ENCODE results near the gene MACC1.
"Not testable (repeated sequence)": the region's sequence is repeated elsewhere in the genome, so short reads cannot be mapped to it uniquely, and the experiment has no call there.

The MACC1 gene

DNA sequence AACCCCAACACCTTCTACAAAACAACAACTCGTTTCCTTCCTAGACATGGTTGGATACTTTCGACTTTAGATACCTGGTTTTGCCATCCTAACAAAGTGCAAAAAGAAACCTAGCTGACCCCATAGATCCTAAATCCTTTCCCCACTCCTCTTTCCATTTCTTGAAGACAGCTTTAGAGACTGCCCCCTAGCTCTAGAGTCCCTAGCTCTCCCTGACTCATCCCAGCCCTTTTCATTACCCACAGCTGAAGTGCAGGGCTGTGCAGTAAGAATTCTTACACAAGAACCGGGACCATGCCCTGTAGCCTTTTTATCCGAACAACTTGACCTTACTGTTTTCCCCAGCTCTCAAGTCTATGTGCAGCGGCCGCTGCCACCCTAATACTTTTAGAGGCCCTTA, 93.1 kb downstream of the MACC1 start:
- not testable (repeated sequence) for DNase-seq

DNA sequence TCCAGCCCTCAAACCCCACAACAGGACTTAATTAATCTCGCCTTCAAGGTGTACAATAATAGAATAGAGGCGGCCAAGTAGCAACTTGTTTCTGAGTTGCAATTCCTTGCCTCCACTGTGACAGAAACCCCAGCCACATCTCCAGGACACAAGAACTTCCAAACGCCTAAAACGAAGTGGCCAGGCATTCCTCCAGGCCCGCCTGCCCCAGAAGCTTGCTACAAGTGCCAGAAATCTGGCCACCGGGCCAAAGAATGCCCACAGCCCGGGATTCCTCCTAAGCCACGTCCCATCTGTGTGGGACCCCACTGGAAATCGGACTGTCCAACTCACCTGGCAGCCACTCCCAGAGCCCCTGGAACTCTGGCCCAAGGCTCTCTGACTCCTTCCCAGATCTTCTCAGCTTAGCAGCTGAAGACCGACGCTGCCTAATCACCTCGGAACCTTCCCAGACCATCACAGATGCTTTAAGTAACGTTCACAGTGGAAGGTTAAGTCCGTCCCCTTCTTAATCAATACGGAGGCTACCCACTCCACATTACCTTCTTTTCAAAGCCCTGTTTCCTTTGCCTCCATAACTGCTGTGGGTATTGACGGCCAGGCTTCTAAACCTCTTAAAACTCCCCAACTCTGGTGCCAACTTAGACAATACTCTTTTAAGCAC, 94.4 kb downstream of the MACC1 start:
- not testable (repeated sequence) for DNase-seq

DNA sequence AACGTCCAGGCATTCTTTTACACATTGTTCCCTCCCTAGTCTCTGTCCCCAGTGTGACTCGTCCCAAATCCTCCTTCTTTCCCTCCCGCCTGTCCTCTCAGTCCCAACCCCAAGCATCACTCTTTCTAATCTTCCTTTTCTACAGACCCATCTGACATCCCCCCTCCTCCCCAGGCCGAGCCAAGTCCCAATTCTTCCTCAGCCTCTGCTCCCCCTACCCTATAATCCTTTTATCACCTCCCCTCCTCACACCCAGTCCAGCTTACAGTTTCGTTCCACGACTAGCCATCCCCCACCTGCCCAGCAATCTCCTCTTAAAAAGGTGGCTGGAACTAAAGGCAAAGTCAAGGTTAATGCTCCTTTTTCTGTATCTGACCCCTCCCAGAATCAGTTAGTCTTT, 95.1 kb downstream of the MACC1 start:
- no peak for DNase-seq

DNA sequence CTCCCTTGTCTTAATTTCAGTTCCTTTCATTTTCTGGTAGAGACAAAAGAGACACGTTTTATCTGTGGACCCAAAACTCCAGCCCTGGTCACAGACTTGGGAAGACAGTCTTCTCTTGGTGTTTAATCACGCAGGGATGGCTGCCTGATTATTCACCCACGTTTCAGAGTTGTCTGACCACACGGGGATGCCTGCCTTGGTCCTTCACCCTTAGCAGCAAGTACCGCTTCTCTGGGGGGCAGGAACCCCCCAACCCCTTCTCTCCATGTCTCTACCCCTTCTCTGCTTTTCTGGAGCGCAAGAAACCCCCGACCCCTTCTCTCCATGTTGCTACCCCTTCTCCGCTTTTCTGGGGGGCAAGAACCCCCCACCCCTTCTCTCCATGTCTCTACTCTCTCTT, 95.8 kb downstream of the MACC1 start:
- no peak for DNase-seq

DNA sequence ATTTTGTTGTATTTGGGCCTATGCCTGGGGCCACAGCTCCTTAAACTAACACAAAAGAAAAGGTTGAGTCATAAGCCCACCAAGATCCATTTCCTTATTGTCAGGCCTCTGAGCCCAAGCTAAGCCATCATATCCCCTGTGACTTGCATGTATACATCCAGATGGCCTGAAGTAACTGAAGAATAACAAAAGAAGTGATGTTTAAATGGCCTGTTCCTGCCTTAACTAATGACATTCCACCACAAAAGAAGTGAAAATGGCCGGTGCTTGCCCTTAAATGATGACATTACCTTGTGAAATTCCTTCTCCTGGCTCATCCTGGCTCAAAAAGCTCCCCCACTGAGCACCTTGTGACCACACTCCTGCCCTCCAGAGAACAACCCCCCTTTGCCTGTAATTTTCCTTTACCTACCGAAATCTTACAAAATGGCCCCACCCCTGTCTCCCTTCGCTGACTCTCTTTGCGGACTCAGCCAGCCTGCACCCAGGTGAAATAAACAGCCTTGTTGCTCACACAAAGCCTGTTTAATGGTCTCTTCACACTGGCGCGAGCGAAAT, 96.5 kb downstream of the MACC1 start:
- DNase-seq: not testable (repeated sequence)

DNA sequence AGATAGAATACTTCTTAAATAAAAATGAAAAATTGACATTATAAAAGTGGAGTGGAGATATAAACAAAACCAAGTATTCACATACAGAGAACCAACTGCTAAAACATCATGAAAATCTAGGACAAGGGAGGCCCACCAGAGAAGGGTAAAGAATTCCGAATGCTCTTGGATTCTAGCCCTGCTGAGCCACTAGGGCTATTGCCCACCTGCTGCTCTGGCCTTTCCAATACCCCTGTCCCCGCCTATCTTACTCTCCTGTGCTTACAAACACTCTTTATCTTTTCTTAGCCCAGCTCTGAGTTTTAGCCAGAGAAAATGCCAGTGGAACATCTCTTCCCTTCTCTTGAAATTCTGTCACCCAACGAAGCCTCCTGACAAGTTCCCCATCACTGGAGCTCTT, 100.3 kb downstream of the MACC1 start:
- no peak for DNase-seq

DNA sequence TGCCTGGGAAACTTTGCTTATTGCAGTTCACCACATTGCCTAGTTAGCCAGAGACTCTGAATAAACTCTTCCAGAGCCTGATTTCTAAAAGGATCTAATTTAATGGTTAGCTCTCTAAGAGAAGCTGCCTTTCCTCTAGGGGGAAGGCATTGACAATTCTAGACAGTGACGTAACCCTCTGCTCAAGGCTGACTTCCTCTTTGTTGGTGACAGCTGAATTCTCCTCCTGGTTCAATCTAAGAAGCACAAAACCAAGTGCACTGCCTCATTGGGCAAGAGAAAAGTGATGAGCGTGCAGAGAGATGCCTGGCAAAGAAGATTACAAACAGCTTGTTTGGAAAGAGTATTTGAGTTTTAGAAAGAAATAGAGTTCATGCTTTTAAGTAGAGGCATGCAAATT, 102.7 kb downstream of the MACC1 start:
- DNase-seq: no peak

DNA sequence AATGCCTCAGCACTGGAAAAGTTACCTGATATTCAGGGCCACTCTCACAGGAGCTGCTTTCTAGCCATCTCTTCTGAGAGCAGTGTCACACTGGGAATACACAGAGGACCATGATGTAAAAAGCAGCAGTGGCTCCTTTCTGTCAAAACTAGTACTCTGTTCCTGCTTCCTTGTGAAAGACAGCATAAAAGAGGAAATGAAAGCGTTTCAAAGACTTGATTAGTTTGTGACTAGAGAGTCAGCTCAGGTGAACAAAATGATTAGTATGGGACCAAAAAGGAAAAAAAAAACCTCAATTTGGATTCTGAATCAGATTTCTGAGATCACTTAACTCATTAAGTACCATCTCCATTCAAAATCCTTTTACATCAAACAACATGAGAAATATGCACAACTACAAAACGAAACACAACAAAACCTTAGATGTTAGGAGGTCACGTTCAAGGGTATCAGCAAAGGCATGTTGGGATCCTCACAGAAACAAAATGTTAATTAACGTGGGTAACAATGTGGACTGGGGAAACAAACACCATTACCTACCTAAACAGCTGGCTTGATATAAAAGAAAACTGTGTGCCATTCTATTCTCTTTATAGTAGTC, 103.7 kb downstream of the MACC1 start:
- no peak for DNase-seq

DNA sequence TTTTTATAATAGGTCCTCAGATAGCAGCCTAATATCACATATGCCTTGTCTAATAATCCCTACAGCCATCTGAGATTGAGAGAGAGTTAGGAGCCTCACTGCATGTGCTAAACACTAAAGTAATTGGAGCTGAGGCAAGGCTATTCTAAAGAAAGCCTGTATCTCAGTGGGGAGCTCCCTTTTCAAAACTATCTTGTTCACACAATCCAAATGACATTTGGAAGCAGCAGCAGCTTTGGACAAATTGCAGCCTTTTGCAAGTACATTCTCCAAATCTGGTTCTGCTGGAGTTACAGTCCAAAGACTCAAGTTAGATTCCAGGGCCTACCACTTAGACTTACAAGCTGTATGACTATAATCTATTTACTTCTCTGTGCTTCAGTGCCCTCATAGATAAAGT, 104.5 kb downstream of the MACC1 start:
- DNase-seq: no peak

DNA sequence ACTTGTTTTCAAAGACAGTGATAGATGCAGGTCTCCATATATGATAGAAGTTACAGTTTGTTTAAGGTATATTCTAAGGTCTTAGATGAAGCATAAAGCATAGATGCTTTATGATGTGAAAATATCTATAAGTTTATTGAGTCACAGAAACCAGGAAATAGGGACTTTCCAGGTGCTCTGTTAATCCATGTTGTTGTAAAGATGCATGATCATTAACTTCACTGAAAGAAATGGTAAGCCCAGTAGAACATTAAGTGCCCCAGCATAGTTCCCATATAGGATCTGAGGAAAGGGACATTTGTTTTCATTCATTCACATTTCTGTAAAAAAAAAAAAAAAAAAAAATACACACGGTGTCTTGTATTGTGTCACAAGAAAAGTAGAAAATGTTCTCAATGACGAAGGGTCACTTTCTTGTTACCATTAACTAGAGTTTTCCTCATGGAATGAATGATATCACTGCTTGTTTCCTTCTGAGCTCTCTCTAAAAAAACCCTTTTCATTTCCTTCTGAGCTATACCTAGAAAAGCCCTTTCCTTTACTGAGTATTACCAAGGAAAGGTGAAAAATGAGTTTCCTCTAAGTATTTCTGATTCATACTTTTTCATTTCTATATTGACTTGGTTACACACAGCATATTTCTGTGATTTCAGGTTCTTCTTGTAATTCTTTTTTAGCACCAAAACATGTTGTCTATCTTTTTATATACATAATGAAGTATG, 105.2 kb downstream of the MACC1 start:
- no peak for DNase-seq

DNA sequence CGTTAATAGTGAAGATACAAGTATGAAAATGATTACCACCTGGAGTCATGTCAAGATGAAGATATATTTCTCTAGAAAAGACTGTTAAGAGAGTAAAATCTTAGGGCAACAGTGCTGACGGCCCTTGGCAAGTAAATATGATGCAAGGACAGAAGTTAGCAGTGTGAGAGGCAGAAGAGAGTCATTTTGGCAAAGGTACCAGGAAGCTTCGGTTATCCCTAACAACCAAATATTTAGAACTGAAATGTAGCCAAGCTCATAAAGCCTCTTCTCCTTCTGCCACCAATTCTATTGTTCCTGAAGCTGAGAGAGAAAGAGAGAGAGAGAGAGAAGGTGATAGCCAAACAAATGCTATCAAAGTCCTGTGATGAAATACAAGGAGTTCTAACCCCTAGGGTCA, 109.6 kb downstream of the MACC1 start:
- DNase-seq: peak; percentile 97

DNA sequence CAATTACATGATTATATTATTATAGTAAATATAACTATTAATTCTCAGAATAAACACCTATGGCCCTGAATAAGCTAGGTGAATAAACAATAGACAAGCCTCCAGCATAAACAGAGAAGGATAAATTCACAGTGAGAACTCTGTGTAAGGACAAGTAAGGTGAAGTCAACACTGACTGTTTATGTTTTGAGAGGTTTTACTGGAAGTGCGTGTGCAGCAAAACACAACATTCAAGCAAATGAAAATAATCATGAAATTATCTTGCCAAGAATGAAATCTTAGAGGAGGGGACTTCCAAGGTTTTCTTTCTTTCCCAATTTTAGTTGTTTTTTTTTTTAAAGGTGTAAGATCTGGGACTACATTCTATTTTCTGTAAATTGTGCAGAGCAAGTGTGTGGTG, 112.5 kb downstream of the MACC1 start:
- DNase-seq: no peak

DNA sequence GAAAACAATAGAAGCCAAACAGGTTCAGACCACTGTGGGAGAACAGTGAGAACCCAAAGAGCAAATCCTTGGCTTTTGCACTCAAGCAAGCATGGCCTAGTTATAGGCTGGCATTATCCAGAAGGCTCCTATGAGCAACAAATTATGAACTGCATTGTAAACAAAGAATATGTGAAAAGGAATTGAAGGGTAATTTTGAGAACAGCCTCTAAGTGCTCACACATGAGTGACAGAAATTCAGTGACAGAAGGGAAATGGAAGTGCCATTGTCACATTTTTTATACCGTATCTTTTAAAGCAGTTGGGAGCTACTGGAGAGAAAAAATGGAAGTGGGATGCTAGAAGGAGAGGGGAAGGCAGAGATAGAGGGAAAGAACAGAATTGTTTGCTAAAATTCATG, 114.2 kb downstream of the MACC1 start:
- DNase-seq: no peak

DNA sequence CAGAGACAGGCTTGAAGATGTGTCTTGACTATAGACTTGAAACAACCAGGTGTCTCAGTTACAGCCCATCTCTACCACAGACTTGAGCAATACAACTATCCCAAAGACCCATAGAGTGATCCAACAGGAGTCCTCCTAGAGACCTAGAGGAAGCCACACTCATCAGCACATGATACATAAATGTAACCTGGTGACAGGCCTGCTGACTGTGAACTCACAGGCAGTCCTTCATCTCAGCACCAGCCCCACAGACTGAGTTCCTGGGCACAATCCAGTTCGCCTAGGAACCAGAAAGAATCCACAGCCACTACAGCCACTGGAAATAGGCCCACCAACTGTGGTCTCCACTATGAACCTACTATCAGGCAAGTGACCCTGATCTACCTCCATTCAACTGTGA, 121.3 kb downstream of the MACC1 start:
- no peak for DNase-seq

DNA sequence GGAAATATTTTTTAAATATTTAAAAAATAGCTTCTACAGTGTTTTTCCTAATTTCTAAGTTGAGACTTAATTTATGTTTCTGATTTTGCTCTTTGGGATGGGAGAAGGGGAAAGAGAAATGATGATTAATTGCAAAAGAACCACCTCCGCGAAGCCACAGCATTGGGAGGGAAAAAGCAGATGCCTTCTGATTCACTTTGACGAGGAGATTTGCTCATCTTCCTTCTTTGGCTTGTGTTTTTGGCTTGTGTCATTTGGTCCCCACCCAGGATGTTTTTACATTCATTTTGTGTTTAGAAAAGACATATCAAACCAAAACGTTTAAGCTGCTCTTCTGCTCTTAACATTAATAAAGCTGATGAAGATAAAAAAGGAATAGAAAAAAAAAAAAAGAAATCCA, 121.7 kb downstream of the MACC1 start:
- no peak for DNase-seq

DNA sequence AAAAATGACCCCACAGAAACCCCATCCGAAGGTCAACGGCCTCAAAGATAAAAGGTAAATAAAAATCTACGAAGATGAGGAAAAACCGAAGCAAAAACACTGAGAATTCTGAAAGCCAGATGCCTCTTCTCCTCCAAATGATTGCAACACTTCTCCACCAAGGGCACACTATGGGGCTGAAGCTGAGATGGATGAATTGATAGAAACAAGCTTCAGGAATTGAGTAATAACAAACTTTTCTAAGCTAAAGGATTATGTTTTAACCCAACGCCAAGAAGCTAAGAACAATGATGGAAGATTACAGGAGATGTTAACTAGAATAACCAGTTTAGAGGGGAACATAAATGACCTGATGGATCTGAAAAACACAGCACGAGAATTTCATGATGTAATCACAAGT, 127.8 kb downstream of the MACC1 start:
- DNase-seq: no peak

DNA sequence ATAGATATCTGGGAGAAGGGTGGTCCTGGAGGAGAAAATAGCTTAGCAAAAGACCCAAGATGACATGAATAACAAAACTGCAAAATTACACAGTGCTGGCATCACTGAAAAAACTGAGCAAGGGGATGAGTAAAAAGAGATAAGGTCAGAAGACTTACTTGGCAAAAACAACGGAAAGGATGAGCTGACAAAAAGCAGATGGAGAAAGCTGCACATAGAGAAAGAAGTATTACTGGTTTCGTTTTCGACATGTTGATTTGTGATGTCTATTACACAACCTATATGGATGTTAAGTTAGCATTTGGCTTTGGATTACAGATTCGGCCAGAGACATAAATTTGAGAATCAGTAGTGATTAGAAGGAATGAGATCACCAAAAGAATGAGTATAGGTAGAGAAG, 132.1 kb downstream of the MACC1 start:
- DNase-seq: no peak

All from NCI-H2029 treated with DMSO at 0.1 percent for 48 hours (cell line).